WTC11 (cell line): ENCODE results near the gene FBXL16. TPM values are rescaled to one million over a fixed set of nuclear protein-coding genes. Genes with fewer than 3 reads are reported as not detected.

Source experiments
- ATAC-seq: fragments of 200-7000 bp; cut with Tn5 transposase; 2 replicates; pipeline ENCODE4 v1.10.0; 2021; ENCODE audit warnings: mild to moderate bottlenecking, moderate library complexity
- CTCF ChIA-PET: fragments of 300-600 bp; sonication (Branson Sonifier 250); formaldehyde crosslinking; loops from one replicate; lab custom pipeline; 2021; ENCODE audit warnings: antibody characterized with exemption; lab: Charles Lee
- POLR2A ChIA-PET: fragments of 350-600 bp; sonication (Branson Sonifier 250); formaldehyde crosslinking; loops from one replicate; lab custom pipeline; 2021; ENCODE audit warnings: antibody characterized with exemption; lab: Charles Lee
- DNase-seq: peaks from one replicate; pipeline ENCODE4 v3.0.0; 2021; ENCODE audit warnings: low spot score
- H3K27ac Mint-ChIP-seq: 2 replicates; pipeline ENCODE4 v1.8.0; 2021; ENCODE audit warnings: mixed read lengths
- H3K27me3 Mint-ChIP-seq: 2 replicates; pipeline ENCODE4 v1.8.0; 2021; ENCODE audit warnings: low read depth, mild to moderate bottlenecking, moderate library complexity, mixed read lengths
- H3K36me3 Mint-ChIP-seq: 2 replicates; pipeline ENCODE4 v1.8.0; 2021; ENCODE audit warnings: mixed read lengths
- H3K4me1 Mint-ChIP-seq: 2 replicates; pipeline ENCODE4 v1.8.0; 2022; ENCODE audit warnings: mixed read lengths
- H3K4me3 Mint-ChIP-seq: 2 replicates; pipeline ENCODE4 v1.8.0; 2021; ENCODE audit warnings: mild to moderate bottlenecking, moderate library complexity, mixed read lengths
- H3K9me3 Mint-ChIP-seq: 2 replicates; pipeline ENCODE4 v1.8.0; 2021; ENCODE audit warnings: mixed read lengths
- ATF1 ChIP-seq: sonication (generic); formaldehyde crosslinking; IDR thresholded peaks from 2 replicates; pipeline ENCODE4 v1.8.1; 2023; ENCODE audit warnings: mild to moderate bottlenecking, moderate library complexity, missing genetic modification reagents
- ATF3 ChIP-seq: sonication (generic); formaldehyde crosslinking; conservative IDR thresholded peaks from 2 replicates; pipeline ENCODE4 v1.8.1; 2022; ENCODE audit warnings: mild to moderate bottlenecking, missing genetic modification reagents
- CREB1 ChIP-seq: sonication (generic); formaldehyde crosslinking; IDR thresholded peaks from 2 replicates; pipeline ENCODE4 v1.8.0; 2023; ENCODE audit warnings: mild to moderate bottlenecking, missing genetic modification reagents
- CTCF ChIP-seq: fragments of 200-600 bp; IDR thresholded peaks from 2 replicates; pipeline ENCODE4 v1.8.0; 2022; ENCODE audit warnings: antibody characterized with exemption
- E2F4 ChIP-seq: sonication (generic); formaldehyde crosslinking; IDR thresholded peaks from 2 replicates; pipeline ENCODE4 v1.8.1; 2022; ENCODE audit warnings: low read depth, mild to moderate bottlenecking, moderate library complexity, missing genetic modification reagents, borderline replicate concordance
- E2F5 ChIP-seq: sonication (generic); formaldehyde crosslinking; IDR thresholded peaks from 2 replicates; pipeline ENCODE4 v1.8.1; 2022; ENCODE audit warnings: mild to moderate bottlenecking, moderate library complexity, missing genetic modification reagents
- FOXP4 ChIP-seq: sonication (generic); formaldehyde crosslinking; IDR thresholded peaks from 2 replicates; pipeline ENCODE4 v1.8.0; 2022; ENCODE audit warnings: mild to moderate bottlenecking, missing genetic modification reagents
- HMGXB4 ChIP-seq: sonication (generic); formaldehyde crosslinking; IDR thresholded peaks from 2 replicates; pipeline ENCODE4 v1.8.1; 2023; ENCODE audit warnings: mild to moderate bottlenecking, moderate library complexity, missing genetic modification reagents
- KAT7 ChIP-seq: sonication (generic); formaldehyde crosslinking; IDR thresholded peaks from 2 replicates; pipeline ENCODE4 v1.8.1; 2023; ENCODE audit warnings: missing genetic modification reagents, mild to moderate bottlenecking, borderline replicate concordance
- MXD4 ChIP-seq: fragments of 250-450 bp; sonication (Bioruptor Pico); IDR thresholded peaks from 2 replicates; pipeline ENCODE4 v1.8.0; 2021; ENCODE audit warnings: mild to moderate bottlenecking, moderate library complexity, borderline replicate concordance
- NR1H2 ChIP-seq: sonication (generic); formaldehyde crosslinking; IDR thresholded peaks from 2 replicates; pipeline ENCODE4 v1.9.0; 2021; ENCODE audit warnings: mild to moderate bottlenecking, moderate library complexity, missing genetic modification reagents
- ZNF121 ChIP-seq: sonication (generic); formaldehyde crosslinking; IDR thresholded peaks from 2 replicates; pipeline ENCODE4 v1.8.0; 2023; ENCODE audit warnings: missing genetic modification reagents
- ZNF219 ChIP-seq: sonication (generic); formaldehyde crosslinking; IDR thresholded peaks from 2 replicates; pipeline ENCODE4 v1.8.0; 2023; ENCODE audit warnings: missing genetic modification reagents, mild to moderate bottlenecking, borderline replicate concordance
- ZNF232 ChIP-seq: sonication (generic); formaldehyde crosslinking; IDR thresholded peaks from 2 replicates; pipeline ENCODE4 v1.8.0; 2022; ENCODE audit warnings: mild to moderate bottlenecking, missing genetic modification reagents
- total RNA-seq: library from RNA; stranded (reverse); gene quantifications from 3 replicates; pipeline ENCODE4 v1.2.3, GENCODE V29; 2021

Gene FBXL16
- total RNA-seq, 1 experiment from 2014 or later, result 22.7 TPM

GRCh38 chr16:667113-667779 lies 38.4 kb downstream of the FBXL16 start:
- Mint-ChIP-seq H3K9me3 (no peaks in the 10 kb centered on the region), H3K4me1 (no peaks in the 10 kb centered on the region), H3K27ac (peak overlapping the region; percentile 86), H3K27me3 (no peaks in the 10 kb centered on the region), H3K4me3 (0 out of 2 replicates have a peak overlapping the region, but pooled peaks have one; percentile 30), H3K36me3 (peaks cover 7% of the 10 kb centered on the region)
- DNase-seq, result no peak
- ChIA-PET POLR2A (interaction anchor here (1.0 to 1.8 kb wide), 2 partner anchors 29 to 53 kb away, joined by 3 to 6 read pairs; no protein-coding TSS in a partner anchor), CTCF (interaction anchor here (0.6 to 3.0 kb wide), 23 partner anchors 9 to 296 kb away, joined by 3 to 21 read pairs (median 4); partner anchors contain the start of genes ANTKMT, CIAO3, JMJD8 and RAB40C)
- no peak for ATAC-seq
- TF ChIP-seq ZNF232 (CRISPR knock-in tag), result no peak
- no peak for TF ChIP-seq KAT7 (CRISPR knock-in tag)
- TF ChIP-seq NR1H2 (CRISPR knock-in tag), result no peak
- no peak for TF ChIP-seq FOXP4 (CRISPR knock-in tag)
- TF ChIP-seq HMGXB4 (CRISPR knock-in tag), result no peak
- no peak for TF ChIP-seq ATF3 (CRISPR knock-in tag)

DNA sequence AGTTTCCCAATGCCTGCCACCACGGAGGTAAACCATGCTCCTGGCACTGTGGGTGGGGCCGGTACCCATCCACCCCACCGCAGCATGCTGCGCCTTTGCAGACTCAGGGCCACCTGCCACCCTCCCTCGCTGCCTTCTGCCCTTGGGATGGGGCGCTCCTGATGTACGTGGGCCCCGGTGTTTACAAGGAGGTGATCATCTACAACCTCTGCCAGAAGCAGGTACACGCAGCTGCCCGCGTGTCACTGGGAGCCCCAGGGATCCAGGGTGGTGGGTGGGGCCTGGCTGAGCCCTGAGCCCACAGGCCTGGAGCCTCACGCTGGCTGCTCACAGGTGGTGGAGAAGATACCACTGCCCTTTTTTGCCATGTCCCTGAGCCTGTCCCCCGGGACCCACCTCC lies 39.0 kb downstream of the FBXL16 start:
- TF ChIP-seq CTCF (no peak), KAT7 (CRISPR knock-in tag) (no peak), ZNF219 (CRISPR knock-in tag) (no peak), MXD4 (CRISPR knock-in tag) (no peak), ZNF121 (no peak), CREB1 (CRISPR knock-in tag) (no peak), E2F4 (no peak), ZNF232 (CRISPR knock-in tag) (no peak), ATF1 (CRISPR knock-in tag) (no peak), E2F5 (CRISPR knock-in tag) (no peak)
- TF ChIP-seq, all 79 proteins: peak for 0
- H3K27ac Mint-ChIP-seq, result no peak overlapping the region
- H3K4me1 Mint-ChIP-seq, result no peaks in the 10 kb centered on the region
- DNase-seq (no peak), ATAC-seq (no peak)
- POLR2A ChIA-PET, result interaction anchor here (1.0 kb wide), 1 partner anchor 15 kb away, joined by 3 read pairs; no protein-coding TSS in a partner anchor
- no peak overlapping the region for H3K4me3 Mint-ChIP-seq
- no peaks in the 10 kb centered on the region for H3K27me3 Mint-ChIP-seq
- peaks cover 7% of the 10 kb centered on the region for H3K36me3 Mint-ChIP-seq
- no peaks in the 10 kb centered on the region for H3K9me3 Mint-ChIP-seq
- CTCF ChIA-PET, result interaction anchor here (1.6 to 3.0 kb wide), 2 partner anchors 18 to 76 kb away, joined by 5 to 16 read pairs; partner anchors contain the start of genes RAB40C and WDR90
